Rectal smooth muscle tissue (tissue), 1 donor: ENCODE measurements around the gene PHLDA1.
"Not testable (repeated sequence)": the region's sequence is repeated elsewhere in the genome, so short reads cannot be mapped to it uniquely, and the experiment has no call there.

Experiments used
- H3K27ac ChIP-seq: one replicate; pipeline ENCODE4 v1.7.0; 2013; ENCODE audit warnings: low read depth, low read length, inconsistent platforms
- H3K27me3 ChIP-seq: one replicate; pipeline ENCODE4 v1.7.0; 2013; ENCODE audit warnings: low read length; ENCODE audit not compliant: control insufficient read depth, insufficient read depth
- H3K36me3 ChIP-seq: one replicate; pipeline ENCODE4 v1.7.0; 2013; ENCODE audit warnings: low read length; ENCODE audit not compliant: control insufficient read depth, insufficient read depth
- H3K4me1 ChIP-seq: one replicate; pipeline ENCODE4 v1.7.0; 2013; ENCODE audit warnings: low read length; ENCODE audit not compliant: control insufficient read depth, insufficient read depth
- H3K4me3 ChIP-seq: one replicate; pipeline ENCODE4 v1.7.0; 2013; ENCODE audit warnings: low read length
- H3K9ac ChIP-seq: one replicate; pipeline ENCODE4 v1.7.0; 2013; ENCODE audit warnings: low read length

Gene PHLDA1

GRCh38 chr12:76006028-76006925 lies 25.3 kb downstream of the PHLDA1 start:
- H3K9ac ChIP-seq = no peak overlapping the region
- no peaks in the 10 kb centered on the region for H3K4me1 ChIP-seq
- no peaks in the 10 kb centered on the region for H3K27me3 ChIP-seq

GRCh38 chr12:76003355-76003638 lies 28.3 kb downstream of the PHLDA1 start:
- no peak overlapping the region for H3K9ac ChIP-seq

More at GRCh38 chr12:76006028-76006925, 25.3 kb downstream of the PHLDA1 start:
- H3K4me3 ChIP-seq = no peak overlapping the region
- H3K36me3 ChIP-seq = no peaks in the 10 kb centered on the region
- H3K27ac ChIP-seq = no peak overlapping the region

GRCh38 chr12:76002598-76003354 lies 28.8 kb downstream of the PHLDA1 start:
- Histone ChIP-seq H3K27me3 (no peaks in the 10 kb centered on the region), H3K27ac (no peak overlapping the region), H3K4me1 (no peaks in the 10 kb centered on the region), H3K4me3 (no peak overlapping the region), H3K36me3 (no peaks in the 10 kb centered on the region), H3K9ac (no peak overlapping the region)

More at GRCh38 chr12:76003355-76003638, 28.3 kb downstream of the PHLDA1 start:
- Histone ChIP-seq H3K4me1 (no peaks in the 10 kb centered on the region), H3K27me3 (no peaks in the 10 kb centered on the region), H3K4me3 (no peak overlapping the region), H3K36me3 (no peaks in the 10 kb centered on the region), H3K27ac (no peak overlapping the region)

GRCh38 chr12:75998292-75999063 lies 33.1 kb downstream of the PHLDA1 start:
- Histone ChIP-seq H3K9ac (no peak overlapping the region), H3K4me3 (no peak overlapping the region), H3K36me3 (no peaks in the 10 kb centered on the region), H3K27ac (no peak overlapping the region), H3K4me1 (no peaks in the 10 kb centered on the region), H3K27me3 (no peaks in the 10 kb centered on the region)

- Histone ChIP-seq H3K4me1 (no peaks in the 10 kb centered on the region), H3K9ac (no peak overlapping the region), H3K36me3 (no peaks in the 10 kb centered on the region), H3K27me3 (no peaks in the 10 kb centered on the region), H3K27ac (no peak overlapping the region), H3K4me3 (no peak overlapping the region)
These were observed 33.9 kb downstream of the PHLDA1 start for GRCh38 chr12:75997658-75998057.

GRCh38 chr12:75996861-75997447 lies 34.6 kb downstream of the PHLDA1 start:
- Histone ChIP-seq H3K27ac (no peak overlapping the region), H3K9ac (no peak overlapping the region), H3K27me3 (no peaks in the 10 kb centered on the region), H3K4me3 (no peak overlapping the region), H3K4me1 (no peaks in the 10 kb centered on the region), H3K36me3 (no peaks in the 10 kb centered on the region)

- no peaks in the 10 kb centered on the region for H3K27me3 ChIP-seq
- H3K9ac ChIP-seq = no peak overlapping the region
- no peaks in the 10 kb centered on the region for H3K36me3 ChIP-seq
- H3K4me3 ChIP-seq = no peak overlapping the region
- no peak overlapping the region for H3K27ac ChIP-seq
- H3K4me1 ChIP-seq = no peaks in the 10 kb centered on the region
These were observed 35.9 kb downstream of the PHLDA1 start for GRCh38 chr12:75995691-75996090.

GRCh38 chr12:75994069-75994740 lies 37.4 kb downstream of the PHLDA1 start:
- Histone ChIP-seq H3K4me1 (no peaks in the 10 kb centered on the region), H3K27me3 (no peaks in the 10 kb centered on the region), H3K36me3 (no peaks in the 10 kb centered on the region), H3K4me3 (no peak overlapping the region), H3K9ac (no peak overlapping the region), H3K27ac (no peak overlapping the region)

GRCh38 chr12:75991753-75992152 lies 39.8 kb downstream of the PHLDA1 start:
- Histone ChIP-seq H3K4me1 (no peaks in the 10 kb centered on the region), H3K27ac (no peak overlapping the region), H3K4me3 (no peak overlapping the region), H3K36me3 (no peaks in the 10 kb centered on the region), H3K27me3 (no peaks in the 10 kb centered on the region), H3K9ac (no peak overlapping the region)

- Histone ChIP-seq H3K4me1 (no peaks in the 10 kb centered on the region), H3K9ac (no peak overlapping the region), H3K27me3 (no peaks in the 10 kb centered on the region), H3K4me3 (no peak overlapping the region), H3K36me3 (no peaks in the 10 kb centered on the region), H3K27ac (no peak overlapping the region)
These were observed 41.2 kb downstream of the PHLDA1 start for GRCh38 chr12:75990189-75990912.

- H3K36me3 ChIP-seq, H3K27ac ChIP-seq, H3K27me3 ChIP-seq, H3K9ac ChIP-seq, H3K4me1 ChIP-seq, H3K4me3 ChIP-seq: not testable (repeated sequence)
These were observed 43.9 kb downstream of the PHLDA1 start for GRCh38 chr12:75987709-75988108.
